GM12892 (cell line): Measurements from ENCODE around the gene NANOS2.

ENCODE experiments used
- POLR2A ChIP-seq: IDR thresholded peaks from 2 replicates; pipeline ENCODE4 v1.6.1; 2011; ENCODE audit warnings: low read depth, low read length, control low read depth
- POLR2AphosphoS5 ChIP-seq: IDR thresholded peaks from 2 replicates; pipeline ENCODE4 v1.6.1; 2011; ENCODE audit warnings: low read depth, low read length, control low read depth
- TAF1 ChIP-seq: IDR thresholded peaks from 2 replicates; pipeline ENCODE4 v1.6.1; 2011; ENCODE audit warnings: low read depth, mild to moderate bottlenecking, control low read depth, low read length, borderline replicate concordance

- TF ChIP-seq POLR2A, result no peak
- no peak for TF ChIP-seq POLR2AphosphoS5
- no peak for TF ChIP-seq TAF1
Measured at GRCh38 chr19:45924891-45925447, 10.4 kb upstream of the NANOS2 start.
